Esophagus muscularis mucosa (tissue), 4 donors: ENCODE results near the gene UGT1A5. TPM values are rescaled to one million over a fixed set of nuclear protein-coding genes. Genes with fewer than 3 reads are reported as not detected.

Experiments used
- DNase-seq: peaks from one replicate; pipeline ENCODE4 v3.0.0-alpha.2; 2017; ENCODE audit errors: extremely low spot score
- H3K27ac ChIP-seq, 4 donors: fragments of 200-600 bp; sonication (generic); replicated peaks in 1 of 4; 1 replicate in 3 of 4; 2 replicates in 1 of 4; pipeline ENCODE4 v1.5.1; 2016 to 2019; ENCODE audit warnings: mild to moderate bottlenecking in 1 of 4
- H3K27me3 ChIP-seq, 4 donors: fragments of 200-600 bp; sonication (generic); one replicate each; pipeline versions ENCODE4 v1.5.1 to v1.6.0; 2016 to 2019
- H3K36me3 ChIP-seq, 4 donors: fragments of 200-600 bp; sonication (generic); one replicate each; pipeline ENCODE4 v1.5.1; 2016 to 2019
- H3K4me1 ChIP-seq, 4 donors: fragments of 200-600 bp; sonication (generic); one replicate each; pipeline ENCODE4 v1.5.1; 2016 to 2019
- H3K4me3 ChIP-seq, 4 donors: fragments of 200-600 bp; sonication (generic); 1 replicate in 2 of 4; 2 replicates in 2 of 4; pipeline ENCODE4 v1.5.1; 2016 to 2019; ENCODE audit warnings: mild to moderate bottlenecking in 4 of 4, moderate library complexity in 1 of 4
- H3K9me3 ChIP-seq, 4 donors: fragments of 200-600 bp; sonication (generic); 1 replicate in 3 of 4; 2 replicates in 1 of 4; pipeline ENCODE4 v1.5.1; 2016 to 2019
- EP300 ChIP-seq: sonication (generic); formaldehyde crosslinking; IDR thresholded peaks from one replicate; pipeline ENCODE4 v1.6.1; 2017; ENCODE audit warnings: antibody characterized with exemption
- POLR2A ChIP-seq: fragments of 450-650 bp; IDR thresholded peaks from one replicate; pipeline ENCODE4 v1.6.1; 2017; ENCODE audit warnings: antibody characterized with exemption, moderate library complexity, mild to moderate bottlenecking, low read depth
- POLR2AphosphoS5 ChIP-seq, 2 donors: sonication (generic); formaldehyde crosslinking; IDR thresholded peaks; one replicate each; pipeline ENCODE4 v1.6.1; 2017; ENCODE audit warnings: antibody characterized with exemption in 2 of 2
- WGBS: methylation state at CpG from one replicate; pipeline ENCODE4 v1.1.5; 2018; 5-methylcytosine and 5-hydroxymethylcytosine counted together
- intact Hi-C: fragments of 100-400 bp; cut with DNase I; formaldehyde crosslinking; loops from one replicate; pipeline ENCODE4 v1.15.1; 2023
- total RNA-seq, 4 donors: library from RNA; depleted of rRNA; stranded (reverse); fragments of >200 nt; gene quantifications; one replicate each; pipeline versions ENCODE4 v1.1.0 to v1.2.1, GENCODE V29; 2016
- TF ChIP-seq, protein P1 (sequence below), 3 experiments: fragments of 200-600 bp in 2 of 3; fragments of 450-650 bp in 1 of 3; sonication (generic) in 2 of 3; IDR thresholded peaks; one replicate each; pipeline ENCODE4 v1.5.1; 2017 to 2019; ENCODE audit warnings: antibody characterized with exemption in 3 of 3, mild to moderate bottlenecking in 2 of 3, moderate library complexity in 1 of 3

UGT1A5 gene
- total RNA-seq, 4 donors from 2014 or later: not detected

DNA sequence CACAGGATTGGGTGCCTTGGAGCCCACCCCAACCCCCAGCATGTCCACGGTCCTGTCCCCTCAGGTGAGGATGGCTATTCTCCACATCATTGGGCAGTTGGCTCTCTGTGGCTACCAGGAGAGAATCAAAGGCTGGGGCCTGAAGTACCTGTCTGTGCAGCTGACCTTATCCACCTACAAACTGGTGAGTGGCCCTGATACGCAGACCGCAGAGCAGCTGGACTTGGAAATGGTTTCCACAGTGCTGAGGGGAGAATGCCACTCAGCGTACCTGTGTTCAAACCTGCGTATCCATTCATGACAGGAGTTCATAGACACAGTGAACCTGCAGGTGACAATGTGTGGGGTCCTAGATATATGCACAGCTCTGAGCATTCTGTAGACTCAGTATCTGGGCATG is 87.0 kb downstream of the UGT1A5 start:
- H3K9me3 ChIP-seq: no peaks in the 10 kb centered on the region
- 48% methylated on average over 5 of the region's 5 CpGs for whole genome bisulfite sequencing
- no peaks in the 10 kb centered on the region for H3K4me1 ChIP-seq
- intact Hi-C loops: no loop called here
- no peaks in the 10 kb centered on the region for H3K27me3 ChIP-seq
- H3K36me3 ChIP-seq: no peaks in the 10 kb centered on the region
- no peak overlapping the region for H3K27ac ChIP-seq
- no peak for DNase-seq
- no peak overlapping the region for H3K4me3 ChIP-seq
- TF ChIP-seq POLR2A: no peak
- no peak for TF ChIP-seq EP300
- TF ChIP-seq POLR2AphosphoS5 (IDR thresholded peaks at IDR 0.05): no peak
- TF ChIP-seq, protein P1, sequence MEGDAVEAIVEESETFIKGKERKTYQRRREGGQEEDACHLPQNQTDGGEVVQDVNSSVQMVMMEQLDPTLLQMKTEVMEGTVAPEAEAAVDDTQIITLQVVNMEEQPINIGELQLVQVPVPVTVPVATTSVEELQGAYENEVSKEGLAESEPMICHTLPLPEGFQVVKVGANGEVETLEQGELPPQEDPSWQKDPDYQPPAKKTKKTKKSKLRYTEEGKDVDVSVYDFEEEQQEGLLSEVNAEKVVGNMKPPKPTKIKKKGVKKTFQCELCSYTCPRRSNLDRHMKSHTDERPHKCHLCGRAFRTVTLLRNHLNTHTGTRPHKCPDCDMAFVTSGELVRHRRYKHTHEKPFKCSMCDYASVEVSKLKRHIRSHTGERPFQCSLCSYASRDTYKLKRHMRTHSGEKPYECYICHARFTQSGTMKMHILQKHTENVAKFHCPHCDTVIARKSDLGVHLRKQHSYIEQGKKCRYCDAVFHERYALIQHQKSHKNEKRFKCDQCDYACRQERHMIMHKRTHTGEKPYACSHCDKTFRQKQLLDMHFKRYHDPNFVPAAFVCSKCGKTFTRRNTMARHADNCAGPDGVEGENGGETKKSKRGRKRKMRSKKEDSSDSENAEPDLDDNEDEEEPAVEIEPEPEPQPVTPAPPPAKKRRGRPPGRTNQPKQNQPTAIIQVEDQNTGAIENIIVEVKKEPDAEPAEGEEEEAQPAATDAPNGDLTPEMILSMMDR (IDR thresholded peaks at IDR 0.05): no peak

- no peak for TF ChIP-seq EP300
- TF ChIP-seq POLR2AphosphoS5 (IDR thresholded peaks at IDR 0.05): no peak
- TF ChIP-seq, protein P1 (IDR thresholded peaks at IDR 0.05): no peak
- no peak for TF ChIP-seq POLR2A
- Histone ChIP-seq H3K9me3 (no peaks in the 10 kb centered on the region), H3K27ac (no peak overlapping the region), H3K36me3 (no peaks in the 10 kb centered on the region), H3K4me3 (no peak overlapping the region), H3K4me1 (no peaks in the 10 kb centered on the region), H3K27me3 (no peaks in the 10 kb centered on the region)
- 93% methylated on average over 7 of the region's 7 CpGs for WGBS
- intact Hi-C loops: no loop called here
- no peak for DNase-seq
Measured at GRCh38 chr2:233800208-233800607, 87.5 kb downstream of the UGT1A5 start.

GRCh38 chr2:233801357-233802131 is 88.8 kb downstream of the UGT1A5 start:
- H3K4me3 ChIP-seq: no peak overlapping the region
- no peaks in the 10 kb centered on the region for H3K36me3 ChIP-seq
- H3K9me3 ChIP-seq: no peaks in the 10 kb centered on the region
- peak; percentile 55 for DNase-seq
- TF ChIP-seq, protein P1 (IDR thresholded peaks at IDR 0.05): no peak
- TF ChIP-seq POLR2A: no peak
- WGBS: 82% methylated on average over 9 of the region's 9 CpGs
- no peak overlapping the region for H3K27ac ChIP-seq
- intact Hi-C loops: no loop called here
- H3K4me1 ChIP-seq: no peaks in the 10 kb centered on the region
- H3K27me3 ChIP-seq: no peaks in the 10 kb centered on the region

DNA sequence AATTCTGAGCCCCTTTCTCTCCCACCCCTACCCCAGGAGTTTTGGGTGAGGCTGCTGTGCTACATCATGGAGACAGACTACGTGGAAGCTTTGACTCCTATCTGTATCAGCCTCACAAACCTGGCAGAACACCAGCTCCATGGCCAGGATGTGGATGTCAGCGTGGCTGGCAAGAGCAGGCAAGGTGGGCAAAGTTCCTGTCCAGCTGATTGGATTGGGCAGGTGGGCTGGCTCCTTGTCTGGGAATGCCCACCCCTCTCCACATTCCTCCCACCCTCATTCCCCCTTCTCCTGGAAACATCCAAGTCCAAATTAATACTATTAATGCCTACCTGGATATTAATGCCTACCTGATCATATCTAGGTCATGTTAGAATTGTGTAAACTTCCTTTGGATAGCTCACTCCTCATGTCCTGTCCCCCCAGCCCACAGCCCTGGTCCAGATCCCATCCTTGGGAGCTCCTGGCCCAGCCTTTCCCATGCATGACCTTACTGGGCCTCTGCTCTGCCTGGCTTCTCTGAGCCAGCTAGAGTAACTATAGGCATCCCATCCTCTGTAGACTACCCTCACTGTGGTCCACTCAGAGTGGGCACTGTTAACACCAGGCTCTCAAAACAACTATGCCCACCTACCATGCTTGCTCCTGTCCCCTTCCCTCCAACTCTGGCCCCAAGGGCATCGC is 89.6 kb downstream of the UGT1A5 start:
- H3K4me1 ChIP-seq: no peaks in the 10 kb centered on the region
- H3K27ac ChIP-seq: no peak overlapping the region
- no peaks in the 10 kb centered on the region for H3K9me3 ChIP-seq
- intact Hi-C loops: no loop called here
- WGBS: 86% methylated on average over 2 of the region's 3 CpGs
- peak; percentile 74 for DNase-seq
- no peaks in the 10 kb centered on the region for H3K36me3 ChIP-seq
- peaks cover 0 to under 1% (median 0%) of the 10 kb centered on the region in 4 donors for H3K27me3 ChIP-seq
- no peak overlapping the region for H3K4me3 ChIP-seq
- no peak for TF ChIP-seq POLR2AphosphoS5 (IDR thresholded peaks at IDR 0.05)
- no peak for TF ChIP-seq EP300
- TF ChIP-seq, protein P1 (IDR thresholded peaks at IDR 0.05): no peak
